RPMI7951 (cell line): ENCODE measurements around the gene KLC1. TPM values are rescaled to one million over a fixed set of nuclear protein-coding genes. Genes with fewer than 3 reads are reported as not detected.
"Not testable (repeated sequence)": the region's sequence is repeated elsewhere in the genome, so short reads cannot be mapped to it uniquely, and the experiment has no call there.

Experiments used
- DNase-seq: peaks from one replicate; pipeline ENCODE4 v3.0.0-alpha.2; 2012; ENCODE audit warnings: low read depth
- total RNA-seq: library from RNA; depleted of rRNA; stranded (reverse); fragments of >200 nt; shearing (Covaris generic); gene quantifications from 2 replicates; pipeline ENCODE4 v1.2.3, GENCODE V29; 2014

Gene KLC1
- total RNA-seq, 1 experiment from 2014 or later, result 89.5 TPM

GRCh38 chr14:103691655-103692054, 62.6 kb downstream of the KLC1 start:
- not testable (repeated sequence) for DNase-seq

GRCh38 chr14:103692159-103692558, 63.1 kb downstream of the KLC1 start:
- DNase-seq, result no peak

GRCh38 chr14:103692871-103693270, 63.9 kb downstream of the KLC1 start:
- DNase-seq, result no peak

GRCh38 chr14:103693515-103693914, 64.5 kb downstream of the KLC1 start:
- DNase-seq, result no peak

- no peak for DNase-seq
Measured at GRCh38 chr14:103694572-103695026, 65.6 kb downstream of the KLC1 start.

DNA sequence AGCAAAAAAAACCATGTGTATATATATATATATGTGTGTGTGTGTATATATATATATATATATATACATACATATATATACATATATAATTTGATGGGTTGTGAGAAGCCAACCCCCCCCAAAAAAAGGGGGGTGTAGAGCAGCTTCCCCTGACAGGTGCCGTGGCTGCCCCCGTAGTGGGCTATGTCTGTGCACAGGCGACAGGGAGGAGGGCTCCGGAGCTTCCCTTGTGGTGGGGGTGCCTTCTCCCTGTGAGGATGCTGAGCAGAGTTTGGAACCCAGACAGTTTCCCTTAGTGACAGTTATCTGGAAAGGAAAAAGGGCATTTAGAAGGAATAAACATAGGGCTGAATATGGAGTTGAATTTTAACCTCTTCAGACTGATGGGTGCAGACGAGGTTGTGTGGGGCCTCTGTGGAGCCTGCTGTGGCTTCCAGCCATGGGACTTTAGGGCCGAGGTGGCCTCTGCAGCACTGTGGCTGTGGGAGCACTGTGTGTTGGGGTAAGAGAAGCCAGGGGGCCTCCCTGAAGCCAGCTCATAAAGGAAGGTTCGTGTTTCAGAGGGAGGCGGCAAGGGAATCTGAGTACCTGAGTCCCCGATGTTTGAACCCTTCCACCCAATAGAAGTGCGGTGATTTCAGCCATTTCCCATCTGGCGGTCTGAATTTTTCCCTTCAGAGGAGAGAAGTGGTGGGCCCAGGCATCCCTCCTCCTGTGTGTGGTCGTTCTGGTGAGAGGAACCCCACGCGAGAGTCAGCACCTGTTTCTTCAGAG, 66.5 kb downstream of the KLC1 start:
- DNase-seq, result no peak

GRCh38 chr14:103696070-103696402, 67.0 kb downstream of the KLC1 start:
- no peak for DNase-seq

- no peak for DNase-seq
Measured at GRCh38 chr14:103696466-103697071, 67.6 kb downstream of the KLC1 start.

- DNase-seq, result no peak
Measured at GRCh38 chr14:103697206-103697602, 68.2 kb downstream of the KLC1 start.

DNA sequence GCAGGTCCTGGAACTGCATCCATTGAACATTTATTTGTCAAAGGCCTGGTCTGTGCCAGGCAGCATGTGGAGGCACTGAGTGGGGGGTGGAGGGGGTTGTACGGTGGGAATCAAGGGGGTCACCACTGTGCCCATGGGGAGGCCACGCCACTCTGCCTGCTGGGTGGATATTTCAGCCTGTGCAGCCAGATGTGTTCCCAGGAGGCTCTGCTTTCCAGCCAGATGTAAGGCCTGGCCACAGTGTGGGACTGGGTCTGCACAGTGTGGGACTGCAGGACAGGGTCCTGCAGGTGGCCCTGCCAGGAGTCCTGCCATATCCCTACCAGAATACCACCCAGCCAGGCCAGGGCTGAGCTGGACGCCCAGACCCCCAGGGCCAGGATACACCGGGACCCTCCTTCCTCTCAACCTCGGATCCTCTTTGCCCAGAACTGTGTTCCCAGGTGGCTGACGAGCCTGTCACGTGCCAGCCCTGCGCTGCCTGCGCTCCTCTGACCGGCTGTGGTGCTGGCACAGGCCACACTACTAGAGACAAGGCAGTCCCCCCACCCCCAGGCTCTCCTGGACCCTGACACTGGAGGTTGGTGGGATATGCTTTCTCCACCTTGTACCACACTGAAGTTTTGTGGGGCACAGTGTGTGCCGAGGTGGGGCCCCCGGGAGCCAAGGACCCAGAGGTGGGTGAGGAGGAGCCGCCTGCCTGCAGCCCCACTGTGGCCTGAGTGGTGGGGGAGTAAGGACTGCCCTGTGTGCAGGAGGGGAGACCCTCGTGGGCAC, 68.8 kb downstream of the KLC1 start:
- no peak for DNase-seq

DNA sequence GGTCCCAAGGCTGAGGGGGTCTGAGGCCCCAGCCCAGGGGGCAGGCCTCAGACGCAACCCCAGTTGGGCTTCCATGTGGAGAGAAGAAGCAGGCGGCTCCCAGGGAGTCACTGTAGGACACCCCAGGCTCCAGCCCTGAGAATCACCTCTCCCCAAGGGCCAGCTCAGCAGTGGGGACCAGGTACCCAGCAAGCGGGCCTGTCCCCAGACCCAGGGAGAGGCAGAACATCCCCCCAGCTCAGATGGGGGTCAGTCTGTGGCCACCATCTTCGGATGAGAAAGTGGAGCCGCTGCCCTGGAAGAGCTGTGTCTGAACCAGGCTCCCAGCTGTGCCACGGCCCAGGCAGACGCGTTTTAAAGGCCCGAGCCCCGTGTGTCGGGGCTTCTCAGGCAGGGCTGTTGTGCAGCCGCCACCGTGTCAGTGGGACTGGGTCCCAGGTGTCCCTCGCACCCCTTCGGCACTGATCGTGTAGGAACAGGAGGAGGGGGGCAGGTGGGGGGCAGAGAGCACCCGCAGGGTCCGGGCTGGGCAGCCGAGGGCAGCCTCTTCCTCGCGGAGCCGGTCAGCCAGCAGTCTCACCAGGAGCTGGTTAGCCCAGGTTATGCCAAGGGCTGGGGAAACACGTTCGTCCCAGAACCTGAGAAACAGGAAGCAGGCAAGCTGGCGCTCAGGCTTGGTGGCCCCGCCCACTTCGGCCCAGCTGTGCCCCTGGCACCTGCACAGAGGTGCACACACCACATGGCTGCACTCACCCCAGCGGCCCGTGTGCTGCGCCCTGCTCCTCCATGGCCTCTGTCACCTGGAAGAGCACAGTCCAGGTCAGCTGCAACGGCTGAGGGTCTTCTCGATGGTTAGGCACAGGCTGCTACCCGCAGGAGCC, 69.6 kb downstream of the KLC1 start:
- DNase-seq, result no peak

GRCh38 chr14:103699261-103699661, 70.2 kb downstream of the KLC1 start:
- no peak for DNase-seq

DNA sequence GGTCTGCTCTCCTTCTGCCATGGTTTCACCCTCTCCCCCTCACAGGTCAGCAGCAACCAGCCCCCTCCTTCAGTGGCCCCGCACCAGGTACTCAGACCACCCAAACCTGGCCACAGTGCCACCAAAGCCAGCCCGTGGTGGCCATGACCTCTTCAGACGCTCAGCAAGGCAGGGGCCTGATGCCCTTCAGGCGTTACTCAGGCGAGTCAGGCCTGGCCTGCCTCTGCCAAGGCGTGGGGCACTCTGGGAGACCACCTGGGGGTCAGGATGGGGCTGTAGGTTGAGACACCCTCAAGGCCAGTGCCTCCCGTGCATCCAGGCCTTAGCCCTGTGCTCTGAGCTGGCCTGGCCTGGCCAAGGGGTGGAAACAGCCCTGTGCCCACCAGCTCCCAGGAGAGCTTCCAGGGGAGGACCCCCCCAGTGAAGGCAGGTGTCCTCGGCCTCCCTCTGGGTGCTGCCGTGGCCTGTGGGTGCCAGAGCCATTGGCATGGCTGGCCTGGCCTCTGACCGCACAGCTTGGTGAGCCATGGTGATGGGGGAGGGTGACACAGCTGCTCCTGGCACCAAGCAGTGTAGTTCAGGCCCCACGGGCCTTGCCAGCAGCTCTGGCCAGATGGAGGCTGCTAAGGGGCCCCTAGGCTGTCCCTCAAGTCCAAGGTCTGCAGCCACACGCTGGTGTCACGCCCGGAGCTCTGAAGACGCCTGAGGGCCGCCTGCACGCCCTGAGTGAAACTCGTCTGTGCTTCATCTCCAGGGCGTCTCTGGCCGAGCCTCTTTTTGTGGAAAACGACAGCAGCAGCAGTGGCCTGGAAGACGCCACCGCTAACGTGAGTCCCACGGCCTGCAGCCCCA, 71.1 kb downstream of the KLC1 start:
- no peak for DNase-seq

GRCh38 chr14:103700753-103701490, 71.9 kb downstream of the KLC1 start:
- DNase-seq, result no peak

GRCh38 chr14:103702095-103702494, 73.1 kb downstream of the KLC1 start:
- no peak for DNase-seq

- DNase-seq, result no peak
Measured at GRCh38 chr14:103702497-103703432, 73.8 kb downstream of the KLC1 start.

DNA sequence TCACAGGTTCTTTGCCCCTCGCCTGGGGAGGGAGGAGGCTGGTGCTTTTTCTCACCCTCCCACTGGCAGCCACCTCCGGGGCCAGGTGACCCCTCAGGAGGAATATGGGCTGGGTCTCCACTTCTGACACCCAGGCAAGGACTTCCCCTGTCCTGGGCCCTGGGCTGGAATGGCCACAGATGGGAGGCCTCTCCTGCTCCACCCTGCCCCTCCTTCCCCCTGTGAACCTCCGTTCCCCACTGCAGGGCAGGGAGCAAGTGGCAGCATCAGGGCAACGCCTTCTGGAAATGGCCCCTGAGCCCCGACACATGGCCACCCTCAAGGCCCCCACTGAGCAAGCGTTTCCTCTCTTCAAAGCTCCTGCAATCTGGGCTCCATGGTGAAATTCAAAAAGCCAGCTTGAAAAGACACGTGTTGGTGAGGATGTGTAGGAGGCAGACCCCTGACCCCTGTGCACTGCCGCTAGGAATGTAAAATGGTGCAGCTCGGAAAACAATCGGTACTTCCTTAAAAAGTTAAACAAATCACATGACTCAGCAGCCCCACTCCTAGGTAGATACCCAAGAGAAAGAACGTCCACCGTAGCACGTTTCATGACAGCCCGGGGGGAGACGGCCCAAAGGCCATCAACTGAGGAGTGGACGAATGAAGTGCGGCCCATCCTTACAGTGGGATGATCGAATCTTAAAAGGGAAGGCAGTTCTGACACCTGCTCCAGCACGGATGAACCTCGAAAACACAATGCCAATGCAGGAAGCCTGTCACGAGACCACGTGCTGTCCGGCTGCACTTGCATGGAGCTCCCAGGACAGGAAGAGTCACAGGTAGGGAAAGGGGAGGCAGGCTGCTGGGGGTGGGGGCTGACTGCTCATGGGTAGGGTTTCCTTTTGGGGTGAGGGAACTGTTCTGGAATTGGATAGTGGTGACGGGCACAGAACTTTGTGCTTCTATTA, 74.7 kb downstream of the KLC1 start:
- no peak for DNase-seq

DNA sequence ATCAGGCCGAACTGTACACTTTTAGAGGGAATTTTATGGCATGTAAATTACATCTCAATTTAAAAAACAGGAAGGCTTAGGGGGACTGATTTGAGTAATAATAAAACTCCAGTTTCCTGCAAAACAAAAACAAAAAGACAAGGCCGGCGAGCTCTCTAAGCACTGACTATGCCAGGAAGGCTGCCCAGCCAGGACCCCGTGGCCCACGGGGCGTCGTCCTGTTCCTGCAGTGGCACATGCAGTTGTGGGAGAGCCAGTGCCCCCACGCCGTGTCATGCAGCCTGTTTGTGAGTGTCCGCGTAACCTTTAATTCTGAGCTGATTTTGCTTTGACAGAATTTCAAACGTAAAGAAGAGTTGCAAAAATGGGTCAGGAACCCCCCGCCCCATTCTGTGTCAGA, 75.7 kb downstream of the KLC1 start:
- no peak for DNase-seq
